ENCODE results near the gene CHRNA7.
"Not testable (repeated sequence)": the region's sequence is repeated elsewhere in the genome, so short reads cannot be mapped to it uniquely, and the experiment has no call there.

The CHRNA7 gene

DNA sequence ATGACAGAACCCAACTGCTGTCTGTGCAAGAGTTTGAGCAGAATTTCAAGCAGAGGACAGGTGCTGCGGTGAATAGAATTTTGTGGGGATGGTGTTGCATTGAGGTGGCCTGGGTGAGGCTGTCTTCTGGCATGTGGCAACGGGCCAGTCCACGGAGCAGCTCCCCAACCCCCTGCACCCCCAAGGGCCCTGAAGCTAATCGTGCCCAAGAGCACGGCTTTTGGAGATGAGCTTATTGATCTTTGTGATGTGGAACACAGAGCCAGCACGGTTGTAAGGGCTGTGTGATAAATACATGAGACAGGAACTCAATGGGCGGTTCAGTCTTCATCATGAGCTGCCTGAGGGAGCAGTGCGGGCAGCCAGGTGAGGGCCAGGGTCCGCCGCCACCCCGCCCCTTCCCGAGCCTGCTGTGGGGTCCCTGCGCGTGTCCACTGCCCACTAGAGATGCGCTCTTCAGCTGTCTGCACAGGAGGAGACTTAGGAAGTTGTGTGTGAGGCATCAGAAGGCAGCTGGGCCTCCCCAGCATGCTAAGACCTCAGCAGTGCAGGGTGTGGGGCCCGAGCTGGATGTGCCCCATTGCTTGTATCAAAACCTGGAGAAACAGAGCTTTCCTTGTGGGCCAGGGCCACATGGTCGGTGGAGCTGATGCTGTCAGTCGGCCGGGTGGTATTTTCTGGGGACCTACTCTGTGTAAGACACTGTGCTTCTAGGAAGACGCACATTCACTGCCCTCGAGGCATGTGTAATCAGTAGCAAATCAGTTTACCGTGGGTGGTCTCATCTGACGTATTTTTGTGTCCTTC is 90.5 kb downstream of the CHRNA7 start:
- no peak for DNase-seq

DNA sequence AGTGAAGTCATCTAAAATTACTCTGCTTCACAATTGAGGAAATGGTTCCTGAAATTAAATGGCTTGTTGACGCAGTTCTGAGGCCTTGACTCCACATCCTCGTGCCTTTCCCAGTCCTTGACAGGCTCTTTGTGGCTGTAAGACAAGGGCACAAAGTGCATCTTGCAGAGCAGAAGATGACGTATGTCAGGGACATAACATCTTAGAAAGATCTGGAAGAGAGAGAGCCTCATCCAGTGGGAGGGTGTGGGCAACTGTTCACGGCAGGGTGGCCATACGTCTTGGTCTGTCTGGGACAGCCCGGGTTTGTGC is 91.0 kb downstream of the CHRNA7 start:
- no peak for DNase-seq

DNA sequence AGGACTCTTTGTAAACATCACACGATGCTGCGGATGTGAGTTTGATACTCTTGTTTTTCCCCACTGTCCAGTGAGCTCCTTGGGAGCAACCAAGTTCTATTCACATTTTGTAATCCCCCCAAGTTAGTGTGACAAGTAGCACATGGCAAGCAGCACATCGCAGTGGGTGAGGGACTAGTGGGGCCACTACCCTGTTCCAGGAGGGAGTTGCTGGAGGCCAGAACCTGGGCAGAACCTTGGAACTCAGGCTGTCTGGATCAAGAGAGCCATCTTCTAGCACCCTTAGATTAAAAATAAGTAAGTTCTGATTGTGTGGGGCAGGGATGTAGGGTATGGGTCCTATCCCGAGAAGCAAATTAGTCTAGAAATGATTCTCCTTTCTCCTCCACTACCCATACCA is 91.7 kb downstream of the CHRNA7 start:
- no peak for DNase-seq

DNA sequence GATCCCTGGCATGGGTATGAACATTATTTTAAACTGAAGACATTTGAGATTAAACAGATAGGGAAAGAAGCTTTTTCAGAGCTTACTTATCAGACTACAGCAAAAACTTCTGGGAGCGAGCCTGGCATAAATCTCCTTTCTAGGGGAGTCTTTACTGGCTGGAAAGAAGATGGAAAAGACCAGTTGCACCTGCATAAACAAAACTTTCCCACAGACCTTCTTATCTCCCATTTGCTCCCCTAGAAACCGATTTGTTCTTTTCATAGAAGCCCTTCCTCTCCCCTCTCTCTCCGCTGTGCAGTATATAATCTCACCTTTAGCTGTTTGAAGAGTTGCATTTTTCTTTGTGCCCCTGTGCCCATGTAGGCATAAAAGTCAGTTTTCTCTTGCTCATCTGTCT is 93.2 kb downstream of the CHRNA7 start:
- no peak for DNase-seq

DNA sequence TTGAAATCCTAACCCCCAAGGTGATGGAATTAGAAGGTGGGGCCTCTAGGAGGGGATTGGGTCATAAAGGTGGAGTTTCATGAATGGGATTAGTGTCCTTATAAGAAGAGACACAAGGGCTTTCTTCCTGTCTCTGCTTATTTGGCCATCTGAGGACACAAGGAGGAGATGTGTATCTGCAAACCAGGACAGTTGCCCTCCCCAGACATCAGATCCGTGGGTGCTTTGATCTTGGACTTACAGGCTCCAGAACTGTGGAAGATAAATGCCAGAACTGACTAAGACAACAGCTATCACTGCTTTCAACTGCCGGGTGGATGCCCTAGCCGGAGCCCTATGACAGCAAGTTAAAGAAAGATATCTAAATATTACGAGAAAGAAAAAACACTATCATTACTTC is 94.4 kb downstream of the CHRNA7 start:
- DNase-seq, result no peak

DNA sequence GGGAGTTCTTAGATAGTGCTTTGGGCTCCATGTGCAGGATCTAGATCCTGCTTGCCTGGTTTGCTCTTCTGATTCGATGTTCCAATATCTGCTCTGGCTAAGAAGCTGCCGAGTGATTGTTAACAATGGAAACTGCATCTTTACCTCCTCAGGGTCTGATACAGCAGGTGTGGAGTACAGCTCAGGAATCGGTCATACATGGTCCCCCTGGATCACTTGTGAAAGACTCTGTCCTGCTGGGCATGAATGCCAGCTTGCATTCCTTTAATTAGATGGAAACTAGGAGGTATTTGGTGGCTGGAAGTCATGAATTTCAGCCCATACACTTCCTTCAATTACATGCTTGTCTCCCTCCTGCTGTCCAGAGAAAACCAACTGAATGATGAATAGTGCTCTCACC is 95.3 kb downstream of the CHRNA7 start:
- no peak for DNase-seq

DNA sequence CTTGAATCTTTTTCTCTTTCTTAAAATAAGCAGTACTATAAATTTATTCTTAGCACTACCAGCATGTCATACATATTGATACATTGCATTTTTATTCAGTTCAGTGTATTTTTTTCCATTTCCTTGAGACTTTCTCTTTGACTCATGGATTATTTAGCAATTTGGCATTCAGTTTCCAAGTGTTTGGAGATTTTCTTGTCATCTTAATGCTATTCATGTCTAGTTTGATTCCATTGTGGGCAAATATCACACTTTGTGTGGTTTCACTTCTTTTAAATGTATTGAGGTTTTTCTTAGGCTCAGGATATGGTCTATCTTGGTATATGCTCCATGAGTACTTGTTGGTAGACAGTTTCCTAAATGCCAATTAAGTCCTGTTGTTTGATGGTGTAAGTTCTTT is 99.5 kb downstream of the CHRNA7 start:
- no peak for DNase-seq

DNA sequence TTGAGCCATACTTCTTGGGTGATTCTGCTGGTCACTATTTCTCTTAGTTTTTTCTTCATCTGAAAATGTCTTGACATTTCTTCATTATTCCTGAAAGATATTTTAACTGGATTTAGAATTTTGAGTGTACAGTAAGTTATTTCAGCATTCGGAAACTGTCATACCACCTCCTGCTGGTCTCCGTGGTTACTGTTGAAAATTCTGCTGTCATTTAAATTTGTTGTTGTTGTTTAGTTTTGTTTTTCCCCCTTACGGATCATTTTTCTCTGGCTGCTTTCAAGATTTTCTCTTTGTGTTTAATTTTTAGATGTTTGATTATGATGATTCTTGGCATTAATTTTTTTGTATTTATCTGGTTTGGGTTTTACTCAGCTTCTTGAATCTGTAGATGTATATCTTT is 100.5 kb downstream of the CHRNA7 start:
- no peak for DNase-seq

DNA sequence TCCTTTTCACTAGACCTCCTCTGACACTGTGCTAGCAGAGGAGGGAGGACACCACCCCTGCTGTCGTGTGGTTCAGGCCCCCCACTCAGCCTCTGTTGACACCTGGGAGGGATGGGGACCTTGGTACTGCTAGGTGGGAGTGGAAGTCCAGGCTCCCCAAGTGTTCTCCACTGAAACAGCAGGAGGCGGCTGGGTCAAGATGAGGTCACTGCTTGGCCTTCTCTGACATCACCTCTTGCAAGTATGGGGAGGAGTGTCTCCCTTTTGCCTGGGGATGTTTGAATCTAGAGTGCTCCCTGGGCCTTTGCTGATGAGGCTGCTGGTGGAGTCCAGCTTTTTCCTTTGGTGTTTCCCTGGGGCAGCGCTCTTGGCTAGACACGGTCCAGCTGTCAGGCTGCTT is 101.5 kb downstream of the CHRNA7 start:
- no peak for DNase-seq

DNA sequence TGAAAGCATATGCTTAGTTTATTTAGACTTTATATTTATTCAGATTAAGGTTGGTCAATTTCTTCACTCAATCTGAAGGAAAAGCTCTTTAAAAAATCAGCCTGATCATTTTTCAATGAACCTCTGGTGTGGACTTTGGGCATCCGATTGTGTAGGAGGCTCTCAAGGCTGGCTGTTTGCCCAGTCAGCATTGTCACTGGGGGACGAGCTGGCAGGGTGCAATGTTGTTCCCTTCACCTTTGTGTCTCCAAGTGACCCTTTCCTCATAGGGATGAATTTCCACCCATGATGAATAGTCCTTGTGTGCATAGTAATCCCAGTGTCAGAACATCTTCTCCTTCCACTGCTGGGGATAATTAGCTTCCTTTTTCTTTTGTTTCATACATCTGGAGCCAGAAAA is 102.5 kb downstream of the CHRNA7 start:
- no peak for DNase-seq

DNA sequence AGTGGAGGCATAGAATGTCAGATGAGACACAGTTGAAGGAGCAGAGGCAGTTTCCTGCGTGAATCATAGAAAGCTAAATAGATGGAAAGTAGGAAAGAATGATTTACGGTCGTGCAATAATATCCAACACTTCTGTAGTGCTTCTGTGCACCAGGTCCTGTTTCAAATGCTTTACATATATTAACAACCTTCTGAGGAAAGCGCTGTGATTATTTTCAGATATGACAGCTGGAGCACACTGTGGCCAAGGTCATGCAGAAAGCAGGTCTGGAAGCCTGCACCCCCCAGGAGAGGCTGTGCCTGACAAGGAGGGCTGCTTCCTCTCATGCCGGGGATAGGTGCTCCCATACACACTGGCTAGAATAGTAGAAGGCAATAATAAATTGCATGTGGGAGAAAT is 104.5 kb downstream of the CHRNA7 start:
- no peak for DNase-seq

DNA sequence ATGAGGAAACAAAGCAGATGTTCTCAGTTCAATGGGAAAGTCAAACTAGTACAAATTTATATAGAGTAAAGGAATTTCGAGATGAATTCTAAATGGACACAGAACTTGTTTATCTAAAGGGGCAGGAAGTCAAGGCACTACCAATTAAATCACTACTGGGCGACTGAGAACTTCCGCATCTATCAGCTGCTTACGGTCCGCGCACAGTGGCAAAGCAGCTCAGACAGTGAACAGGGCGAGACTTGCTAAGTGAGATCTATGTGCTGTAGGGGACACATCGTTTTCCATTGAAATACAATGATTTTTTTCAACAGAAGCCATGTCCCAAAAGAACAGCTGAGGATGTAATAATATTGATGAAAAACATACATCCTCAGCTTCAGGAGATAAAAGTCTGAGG is 105.0 kb downstream of the CHRNA7 start:
- no peak for DNase-seq

DNA sequence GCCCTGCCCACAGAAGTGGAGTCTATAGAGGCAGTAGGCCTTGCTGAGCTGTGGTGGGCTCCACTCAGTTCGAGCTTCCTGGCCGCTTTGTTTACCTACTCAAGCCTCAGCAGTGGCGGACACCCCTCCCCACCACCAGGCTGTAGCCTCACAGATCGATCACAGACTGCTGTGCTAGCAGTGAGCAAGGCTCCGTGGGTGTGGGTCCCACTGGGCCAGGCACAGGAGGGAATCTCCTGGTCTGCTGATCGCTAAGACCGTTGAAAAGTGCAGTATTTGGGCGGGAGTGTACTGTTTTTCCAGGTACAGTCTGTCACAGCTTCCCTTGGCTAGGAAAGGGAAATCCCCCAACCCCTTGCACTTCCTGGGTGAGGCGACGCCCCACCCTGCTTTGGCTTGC is 115.2 kb downstream of the CHRNA7 start:
- DNase-seq, result not testable (repeated sequence)

DNA sequence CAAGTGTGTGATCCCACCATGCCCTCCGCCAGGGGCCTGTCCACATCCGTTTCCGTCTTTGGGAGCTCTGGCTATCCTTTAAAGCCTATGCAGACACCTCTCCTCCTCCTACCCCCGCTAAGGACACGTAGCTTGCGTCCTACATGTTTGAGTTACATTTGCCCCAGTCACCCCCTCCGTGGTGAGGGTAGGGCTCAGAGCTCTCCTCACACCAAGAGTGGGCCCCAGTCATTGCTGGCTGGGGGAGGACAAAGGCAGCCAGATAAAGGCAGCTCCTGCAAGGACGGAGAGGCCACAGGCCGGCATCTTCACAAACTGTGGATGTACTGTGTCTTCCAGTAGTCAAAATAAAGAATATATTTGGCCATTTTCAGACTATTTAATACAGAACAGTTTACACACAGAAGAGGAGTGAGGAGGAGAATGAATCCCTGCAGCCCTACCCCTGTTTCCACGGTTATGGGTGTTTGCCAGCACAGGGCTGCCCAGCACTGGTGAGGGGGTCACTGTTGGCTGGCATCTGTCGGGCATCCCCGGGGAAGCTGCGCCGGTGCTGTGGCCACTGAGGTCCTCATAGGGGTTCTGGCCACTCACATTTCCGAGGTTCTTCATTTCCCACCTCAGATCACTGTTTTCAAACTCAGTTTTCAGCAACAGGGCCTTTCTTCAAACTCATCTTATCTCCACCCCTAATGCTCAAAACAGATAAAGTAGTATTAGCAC is 118.7 kb downstream of the CHRNA7 start:
- DNase-seq, result no peak

DNA sequence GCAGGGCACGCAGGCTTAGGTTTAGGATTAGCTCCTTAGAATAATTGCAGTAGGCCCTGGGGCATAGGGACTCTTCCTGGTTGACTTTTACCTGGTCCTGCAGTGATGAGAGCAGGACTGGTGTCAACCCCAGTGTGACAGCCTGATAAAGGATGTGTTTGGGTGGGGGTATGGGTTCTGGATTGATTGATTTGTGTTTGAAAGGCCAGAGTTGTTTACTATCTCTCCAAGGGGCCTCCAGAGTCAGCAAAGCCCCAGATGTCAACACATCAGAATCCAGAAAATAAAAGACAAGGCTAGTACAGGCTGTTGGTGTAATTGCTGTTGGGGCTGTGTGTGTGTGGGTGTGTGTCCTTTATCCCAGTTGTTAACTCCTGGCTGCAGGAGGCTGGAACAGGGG is 122.3 kb downstream of the CHRNA7 start:
- DNase-seq, result no peak

DNA sequence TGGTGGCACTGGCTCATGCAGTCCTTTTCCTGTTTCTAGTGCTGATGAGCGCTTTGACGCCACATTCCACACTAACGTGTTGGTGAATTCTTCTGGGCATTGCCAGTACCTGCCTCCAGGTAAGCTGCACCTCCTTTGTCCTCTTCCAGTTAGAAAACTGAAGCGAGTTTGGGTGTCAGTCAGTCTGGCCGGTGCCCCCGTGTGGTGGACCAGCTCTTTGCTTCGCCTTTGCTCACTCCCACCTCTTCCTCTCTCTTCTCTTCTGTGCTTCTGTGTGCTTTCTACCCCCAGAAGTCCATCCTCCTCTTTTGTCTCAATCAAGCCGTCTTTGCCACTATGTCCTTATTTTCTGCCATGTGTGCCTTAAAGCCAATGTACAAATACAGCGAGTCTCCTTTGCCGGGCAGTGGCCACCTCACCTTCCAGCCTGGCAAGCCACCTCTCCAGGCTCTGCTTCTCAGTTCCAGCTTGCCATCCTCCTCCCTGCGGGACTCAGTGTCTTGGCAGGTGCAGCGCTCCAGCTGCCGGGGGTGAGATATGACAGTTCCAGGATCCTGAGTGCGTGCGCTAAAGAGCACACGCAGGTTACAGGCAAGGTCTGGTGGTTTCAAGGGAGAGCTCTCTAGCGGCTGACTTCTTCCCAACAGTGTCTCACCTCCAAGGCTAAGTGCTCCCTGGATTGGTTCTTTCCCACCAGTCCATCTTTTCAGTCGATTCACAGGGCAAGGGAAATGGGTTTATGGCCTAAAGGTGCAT is 123.7 kb downstream of the CHRNA7 start:
- not testable (repeated sequence) for DNase-seq

DNA sequence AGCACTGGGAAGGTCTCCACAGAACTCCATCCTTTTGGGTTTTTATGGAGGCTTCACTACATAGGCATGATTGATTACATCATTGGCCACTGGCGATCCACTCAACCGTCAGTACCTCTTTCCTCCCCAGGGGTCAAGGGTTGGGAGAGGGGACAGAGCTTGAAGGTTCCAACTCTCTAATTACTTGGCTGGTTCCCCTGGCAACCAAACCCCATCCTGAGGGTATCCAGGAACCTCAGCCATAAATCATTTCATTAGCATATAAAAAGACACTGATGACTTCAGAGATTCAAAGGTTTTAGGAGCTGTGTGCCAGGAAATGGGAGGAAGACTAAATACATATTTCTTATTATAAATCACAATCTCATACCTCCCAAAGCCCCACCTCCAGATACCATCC is 131.8 kb downstream of the CHRNA7 start:
- not testable (repeated sequence) for DNase-seq

DNA sequence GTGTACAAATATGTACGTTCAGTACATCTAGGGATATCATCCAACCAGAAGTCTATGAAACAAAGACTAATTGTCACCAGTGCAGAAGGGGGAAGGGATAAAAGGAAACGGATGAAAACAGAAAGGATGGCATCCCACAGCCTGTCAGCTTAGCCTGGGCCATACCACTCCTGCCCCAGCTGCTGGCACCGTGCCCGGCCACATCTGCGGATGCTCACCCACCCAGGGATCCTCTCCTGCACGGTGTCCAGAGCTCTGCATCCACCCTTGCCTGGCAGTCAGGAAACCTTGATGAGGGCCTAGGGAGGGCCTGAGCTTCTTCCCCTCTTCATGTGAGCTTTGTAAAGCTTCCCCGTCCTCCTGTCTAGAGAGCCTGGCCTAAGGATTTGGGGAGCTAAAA is 133.8 kb downstream of the CHRNA7 start:
- not testable (repeated sequence) for DNase-seq

DNA sequence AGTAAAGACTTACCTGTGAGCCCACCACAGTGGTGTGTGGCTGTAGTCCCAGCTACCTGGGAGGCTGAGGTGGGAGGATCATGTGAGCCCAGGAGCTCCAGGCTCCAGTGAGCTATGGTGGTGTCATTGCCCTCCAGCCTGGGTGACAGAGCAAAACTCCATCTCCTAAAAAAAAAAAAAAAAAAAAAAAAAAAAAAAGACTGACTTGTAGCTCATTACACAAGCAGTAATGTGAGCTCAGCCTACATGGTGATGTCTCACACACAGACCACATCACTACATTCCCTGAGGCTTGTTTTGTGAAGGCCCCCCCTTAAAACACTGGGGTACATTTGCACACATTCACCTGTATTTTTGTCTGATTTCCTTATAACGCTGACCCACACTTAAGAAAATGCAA is 134.4 kb downstream of the CHRNA7 start:
- not testable (repeated sequence) for DNase-seq

DNA sequence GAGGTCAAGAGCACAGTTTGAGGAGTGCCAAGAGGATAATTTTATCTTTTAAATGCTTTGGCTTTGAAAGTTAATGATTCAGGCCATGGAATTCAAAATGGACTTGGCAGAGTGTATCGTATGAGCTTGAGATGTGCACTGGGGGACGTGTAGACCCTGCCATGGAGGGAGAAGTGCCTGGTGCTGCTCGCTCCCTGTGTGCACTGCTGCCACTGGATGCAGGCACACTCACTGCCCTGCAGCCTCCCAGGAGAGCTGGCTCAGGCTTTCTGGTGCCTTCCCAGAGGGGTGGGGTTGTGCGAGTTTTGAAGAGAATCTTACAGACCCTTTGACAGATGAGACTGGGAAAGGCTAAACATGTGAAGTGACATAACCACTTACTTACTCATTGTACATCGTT is 135.5 kb downstream of the CHRNA7 start:
- DNase-seq, result not testable (repeated sequence)

DNA sequence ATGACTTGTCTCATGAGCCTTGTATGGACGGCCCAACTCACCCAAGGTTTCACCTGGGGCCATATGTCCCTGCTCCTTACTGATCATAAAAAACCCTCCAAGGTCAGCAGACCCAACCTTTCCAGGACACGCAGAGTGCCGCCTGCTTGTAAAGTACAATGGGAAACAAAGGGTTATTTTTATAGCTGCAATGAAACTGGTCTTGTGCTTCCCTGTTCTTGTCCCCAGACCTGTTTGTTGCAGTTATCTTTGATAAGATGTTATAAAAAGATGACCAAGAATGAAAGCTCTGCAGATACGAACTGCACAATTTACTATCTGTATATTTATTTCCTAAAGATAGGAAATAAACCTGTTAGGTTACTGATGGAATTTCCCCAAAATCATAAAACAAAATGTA is 136.0 kb downstream of the CHRNA7 start:
- not testable (repeated sequence) for DNase-seq

DNA sequence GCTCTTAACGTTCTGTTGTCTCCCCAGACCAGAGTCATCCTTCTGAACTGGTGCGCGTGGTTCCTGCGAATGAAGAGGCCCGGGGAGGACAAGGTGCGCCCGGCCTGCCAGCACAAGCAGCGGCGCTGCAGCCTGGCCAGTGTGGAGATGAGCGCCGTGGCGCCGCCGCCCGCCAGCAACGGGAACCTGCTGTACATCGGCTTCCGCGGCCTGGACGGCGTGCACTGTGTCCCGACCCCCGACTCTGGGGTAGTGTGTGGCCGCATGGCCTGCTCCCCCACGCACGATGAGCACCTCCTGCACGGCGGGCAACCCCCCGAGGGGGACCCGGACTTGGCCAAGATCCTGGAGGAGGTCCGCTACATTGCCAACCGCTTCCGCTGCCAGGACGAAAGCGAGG is 137.6 kb downstream of the CHRNA7 start:
- DNase-seq, result not testable (repeated sequence)

DNA sequence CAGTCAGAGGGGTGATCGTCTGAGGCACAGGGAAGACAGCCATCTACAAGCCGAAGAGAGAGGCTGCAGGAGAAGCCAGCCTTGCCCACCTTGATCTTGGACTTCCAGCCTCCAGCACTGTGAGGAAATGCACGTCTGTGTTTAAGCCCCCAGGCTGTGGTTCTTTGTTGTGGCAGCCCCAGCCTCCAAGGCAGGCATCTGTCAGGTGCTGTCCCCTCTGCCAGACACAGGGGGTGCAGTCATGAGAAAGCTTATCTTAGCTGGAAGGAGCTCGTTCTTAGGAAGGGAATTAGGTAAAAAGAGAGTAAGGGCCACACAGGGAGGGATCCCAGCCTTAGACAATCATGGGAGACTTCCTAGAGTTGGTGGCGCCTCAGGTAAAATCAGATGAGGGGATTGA is 150.3 kb downstream of the CHRNA7 start:
- not testable (repeated sequence) for DNase-seq

DNA sequence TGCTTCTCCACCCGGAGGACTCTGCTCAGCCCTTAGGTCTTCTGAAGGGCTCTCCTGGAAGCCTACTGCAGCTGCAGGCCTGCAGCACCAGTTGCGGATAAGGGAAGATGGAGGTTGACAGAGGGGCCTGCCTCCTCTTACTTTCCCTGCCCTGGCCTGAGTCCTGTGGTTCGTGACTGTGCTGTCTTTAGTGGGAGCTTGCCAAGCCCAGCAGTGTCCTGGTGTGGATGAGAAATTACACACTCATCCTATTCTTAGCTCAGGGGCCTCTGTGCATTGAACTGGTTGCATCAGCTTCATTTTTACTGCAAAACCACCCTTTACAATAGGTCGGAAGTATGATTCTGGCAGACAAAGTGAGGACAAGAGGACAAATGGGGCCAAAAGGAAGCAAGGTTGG is 163.5 kb downstream of the CHRNA7 start:
- not testable (repeated sequence) for DNase-seq
